ENCODE results near the gene NRCAM.

GRCh38 chr7:108370616-108371015, 85.6 kb downstream of the NRCAM start:
- TF ChIP-seq CTCF (IDR thresholded peaks at IDR 0.05; ENCODE audit: low read length) (no peak), EZH2phosphoT487 (IDR thresholded peaks at IDR 0.05; ENCODE audit: low read length) (no peak)

All from MM.1S (cell line).